Hepatocyte (in vitro differentiated cells): ENCODE measurements around the gene PRR9. TPM values are rescaled to one million over a fixed set of nuclear protein-coding genes. Genes with fewer than 3 reads are reported as not detected.

ENCODE experiments used
- DNase-seq: peaks from one replicate; pipeline ENCODE4 v3.0.0-alpha.2; 2016; ENCODE audit warnings: low spot score
- H2AFZ ChIP-seq: fragments of 200-600 bp; sonication (generic); 2 replicates; pipeline ENCODE4 v1.6.0; 2016; ENCODE audit warnings: antibody characterized with exemption, mild to moderate bottlenecking
- H3K27ac ChIP-seq: fragments of 200-600 bp; sonication (generic); 2 replicates; pipeline ENCODE4 v1.5.1; 2016; ENCODE audit warnings: mild to moderate bottlenecking
- H3K27me3 ChIP-seq: fragments of 200-600 bp; sonication (generic); 2 replicates; pipeline ENCODE4 v1.6.1; 2016
- H3K36me3 ChIP-seq: fragments of 200-600 bp; sonication (generic); replicated peaks from 2 replicates; pipeline ENCODE4 v1.5.1; 2016; ENCODE audit warnings: low read depth; ENCODE audit not compliant: insufficient read depth
- H3K4me1 ChIP-seq: fragments of 200-600 bp; sonication (generic); 2 replicates; pipeline ENCODE4 v1.5.1; 2016; ENCODE audit warnings: mild to moderate bottlenecking, moderate library complexity; ENCODE audit not compliant: insufficient read depth
- H3K4me2 ChIP-seq: fragments of 200-600 bp; sonication (generic); 2 replicates; pipeline ENCODE4 v1.6.0; 2016
- H3K4me3 ChIP-seq: fragments of 200-600 bp; sonication (generic); 2 replicates; pipeline ENCODE4 v1.5.1; 2016; ENCODE audit warnings: mild to moderate bottlenecking
- H3K79me2 ChIP-seq: fragments of 200-600 bp; sonication (generic); 2 replicates; pipeline ENCODE4 v1.6.0; 2017; ENCODE audit warnings: mild to moderate bottlenecking
- H3K9me2 ChIP-seq: fragments of 200-600 bp; sonication (generic); replicated peaks from 2 replicates; pipeline ENCODE4 v1.6.0; 2017; ENCODE audit warnings: mild to moderate bottlenecking; ENCODE audit not compliant: insufficient read depth
- H3K9me3 ChIP-seq: fragments of 200-600 bp; sonication (generic); 2 replicates; pipeline ENCODE4 v1.5.1; 2016; ENCODE audit warnings: low read depth, mild to moderate bottlenecking
- H4K20me1 ChIP-seq: fragments of 200-600 bp; sonication (generic); 2 replicates; pipeline ENCODE4 v1.6.0; 2016; ENCODE audit warnings: mild to moderate bottlenecking; ENCODE audit not compliant: insufficient read depth, poor library complexity, severe bottlenecking
- CTCF ChIP-seq: fragments of 200-600 bp; sonication (generic); IDR thresholded peaks from 2 replicates; pipeline ENCODE4 v1.5.1; 2016; ENCODE audit warnings: antibody characterized with exemption, mild to moderate bottlenecking; ENCODE audit not compliant: poor library complexity
- EZH2 ChIP-seq: fragments of 200-600 bp; sonication (generic); IDR thresholded peaks from 2 replicates; pipeline ENCODE4 v1.6.1; 2016; ENCODE audit warnings: antibody characterized with exemption, mild to moderate bottlenecking, borderline replicate concordance
- EZH2phosphoT487 ChIP-seq: fragments of 200-600 bp; sonication (generic); IDR thresholded peaks from one replicate; pipeline ENCODE4 v1.6.1; 2018; ENCODE audit warnings: antibody characterized with exemption, mild to moderate bottlenecking, low read depth, moderate library complexity; ENCODE audit not compliant: unreplicated experiment, severe bottlenecking
- WGBS: methylation state at CpG from one replicate; pipeline ENCODE4 v1.1.6; 2016; ENCODE audit warnings: low lambda C conversion rate; ENCODE audit errors: missing lambda C conversion rate; 5-methylcytosine and 5-hydroxymethylcytosine counted together
- polyA plus RNA-seq: library from polyadenylated mRNA; unstranded; fragments of >200 nt; fragmentation: Nextera tagmentation; extraction: Ambion mirVana; gene quantifications from 2 replicates; pipeline ENCODE4 v1.2.1, GENCODE V29; 2016
- total RNA-seq: library from RNA; depleted of rRNA; stranded (reverse); fragments of >200 nt; gene quantifications from 2 replicates; pipeline ENCODE4 v1.2.3, GENCODE V29; 2014

The PRR9 gene
- total and polyA plus RNA-seq, 2 experiments from 2014 or later = not detected

GRCh38 chr1:153232553-153232952, 15.2 kb downstream of the PRR9 start:
- Histone ChIP-seq H3K27ac (no peak overlapping the region), H3K79me2 (no peaks in the 10 kb centered on the region), H2AFZ (no peak overlapping the region), H3K36me3 (no peaks in the 10 kb centered on the region), H3K4me2 (no peak overlapping the region), H3K4me3 (no peak overlapping the region), H3K4me1 (no peaks in the 10 kb centered on the region), H4K20me1 (no peaks in the 10 kb centered on the region), H3K9me2 (no peaks in the 10 kb centered on the region), H3K9me3 (no peaks in the 10 kb centered on the region), H3K27me3 (no peaks in the 10 kb centered on the region)
- 48% methylated on average over 3 of the region's 3 CpGs for WGBS
- DNase-seq = no peak
- TF ChIP-seq EZH2 (no peak), EZH2phosphoT487 (no peak), CTCF (no peak)

DNA sequence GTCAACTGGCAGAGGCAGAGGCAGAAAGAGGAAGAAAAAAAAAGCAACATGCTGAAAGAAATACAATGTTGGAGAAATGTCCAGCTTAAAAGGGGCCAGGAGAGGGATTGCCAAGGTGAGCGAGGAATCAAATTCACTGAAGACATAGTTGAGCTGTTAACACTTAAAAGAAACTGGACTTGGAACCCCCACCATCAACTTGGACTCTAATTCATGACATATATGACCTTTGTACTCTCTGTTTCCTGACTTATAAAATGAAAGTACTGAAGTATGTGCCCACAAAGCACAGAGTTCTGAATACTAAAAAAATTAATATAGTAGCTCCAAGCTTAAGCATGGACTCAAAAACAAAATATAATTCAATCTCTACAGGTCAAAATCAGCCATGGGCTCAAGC, 16.1 kb downstream of the PRR9 start:
- H3K27me3 ChIP-seq = no peaks in the 10 kb centered on the region
- no peaks in the 10 kb centered on the region for H3K36me3 ChIP-seq
- 38% methylated on average over 1 of the region's 1 CpG for WGBS
- no peak for DNase-seq
- no peak overlapping the region for H2AFZ ChIP-seq
- TF ChIP-seq EZH2phosphoT487 (no peak), CTCF (no peak), EZH2 (no peak)
- H3K9me3 ChIP-seq = no peaks in the 10 kb centered on the region
- no peak overlapping the region for H3K27ac ChIP-seq
- no peaks in the 10 kb centered on the region for H3K4me1 ChIP-seq
- no peaks in the 10 kb centered on the region for H4K20me1 ChIP-seq
- H3K4me3 ChIP-seq = no peak overlapping the region
- H3K79me2 ChIP-seq = no peaks in the 10 kb centered on the region
- H3K4me2 ChIP-seq = no peak overlapping the region
- H3K9me2 ChIP-seq = no peaks in the 10 kb centered on the region

DNA sequence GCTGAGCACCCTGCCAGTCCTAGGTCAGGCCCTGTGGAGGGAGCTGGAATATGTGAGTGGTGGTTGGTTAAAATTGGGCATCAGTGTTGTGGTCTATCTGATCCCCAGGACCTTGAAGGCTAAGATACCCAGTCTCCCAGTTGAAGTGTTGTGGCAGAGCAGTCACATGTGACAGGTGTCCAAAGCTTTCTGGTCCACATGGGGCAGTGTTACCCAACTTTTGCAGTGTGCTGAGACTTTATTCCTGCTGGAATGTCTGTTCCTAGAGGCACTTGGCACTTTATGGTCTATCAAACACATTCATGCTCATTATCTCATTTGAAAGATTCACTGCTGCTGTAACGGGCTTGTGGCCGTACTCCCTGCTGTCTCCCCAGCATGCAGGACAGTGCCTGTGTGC, 21.1 kb downstream of the PRR9 start:
- no peaks in the 10 kb centered on the region for H3K9me3 ChIP-seq
- H3K27ac ChIP-seq = no peak overlapping the region
- no peaks in the 10 kb centered on the region for H4K20me1 ChIP-seq
- no peak overlapping the region for H3K4me3 ChIP-seq
- H3K36me3 ChIP-seq = no peaks in the 10 kb centered on the region
- no peaks in the 10 kb centered on the region for H3K27me3 ChIP-seq
- no peaks in the 10 kb centered on the region for H3K9me2 ChIP-seq
- WGBS = 69% methylated on average over 2 of the region's 2 CpGs
- H3K79me2 ChIP-seq = no peaks in the 10 kb centered on the region
- DNase-seq = no peak
- H3K4me2 ChIP-seq = no peak overlapping the region
- H2AFZ ChIP-seq = no peak overlapping the region
- H3K4me1 ChIP-seq = no peaks in the 10 kb centered on the region
- no peak for TF ChIP-seq EZH2phosphoT487
- no peak for TF ChIP-seq CTCF
- TF ChIP-seq EZH2 = no peak

DNA sequence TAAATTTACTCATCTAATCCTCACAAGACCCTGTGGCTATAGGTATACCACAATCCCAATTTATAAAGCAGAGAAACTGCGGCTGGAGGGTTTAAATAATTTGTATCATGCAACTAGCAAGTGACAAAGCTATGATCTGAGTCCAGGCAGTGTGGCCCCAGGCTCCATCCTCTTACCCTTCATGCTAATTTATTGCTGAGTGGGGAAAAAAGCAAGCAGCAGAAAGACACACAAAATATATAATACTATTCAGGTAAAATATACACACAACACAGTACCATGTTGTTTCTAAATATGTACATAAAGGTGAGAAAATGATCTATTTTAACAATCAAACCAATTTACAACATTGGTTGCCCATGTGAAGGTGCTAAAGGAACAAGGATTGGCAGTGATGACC, 24.8 kb downstream of the PRR9 start:
- no peak overlapping the region for H3K4me3 ChIP-seq
- no peaks in the 10 kb centered on the region for H3K9me3 ChIP-seq
- H3K4me1 ChIP-seq = no peaks in the 10 kb centered on the region
- H3K79me2 ChIP-seq = no peaks in the 10 kb centered on the region
- no peaks in the 10 kb centered on the region for H3K27me3 ChIP-seq
- H2AFZ ChIP-seq = no peak overlapping the region
- H4K20me1 ChIP-seq = no peaks in the 10 kb centered on the region
- no peak for DNase-seq
- no peak overlapping the region for H3K4me2 ChIP-seq
- H3K9me2 ChIP-seq = no peaks in the 10 kb centered on the region
- TF ChIP-seq EZH2 (no peak), EZH2phosphoT487 (no peak), CTCF (no peak)
- no peaks in the 10 kb centered on the region for H3K36me3 ChIP-seq
- no peak overlapping the region for H3K27ac ChIP-seq
- WGBS = 70% methylated on average over 1 of the region's 1 CpG
